Activated T-helper 1 cell treated with anti-CD3 and anti-CD28 coated beads, Interleukin-2, amount 50 U/mL, for 16 hours (primary cell): ENCODE data around the gene PI16.

Experiments
- DNase-seq, 2 donors: peaks; one replicate each; pipeline ENCODE4 v3.0.0-alpha.2; 2020; ENCODE audit warnings: low read depth in 1 of 2, low spot score in 1 of 2

Gene PI16

DNA sequence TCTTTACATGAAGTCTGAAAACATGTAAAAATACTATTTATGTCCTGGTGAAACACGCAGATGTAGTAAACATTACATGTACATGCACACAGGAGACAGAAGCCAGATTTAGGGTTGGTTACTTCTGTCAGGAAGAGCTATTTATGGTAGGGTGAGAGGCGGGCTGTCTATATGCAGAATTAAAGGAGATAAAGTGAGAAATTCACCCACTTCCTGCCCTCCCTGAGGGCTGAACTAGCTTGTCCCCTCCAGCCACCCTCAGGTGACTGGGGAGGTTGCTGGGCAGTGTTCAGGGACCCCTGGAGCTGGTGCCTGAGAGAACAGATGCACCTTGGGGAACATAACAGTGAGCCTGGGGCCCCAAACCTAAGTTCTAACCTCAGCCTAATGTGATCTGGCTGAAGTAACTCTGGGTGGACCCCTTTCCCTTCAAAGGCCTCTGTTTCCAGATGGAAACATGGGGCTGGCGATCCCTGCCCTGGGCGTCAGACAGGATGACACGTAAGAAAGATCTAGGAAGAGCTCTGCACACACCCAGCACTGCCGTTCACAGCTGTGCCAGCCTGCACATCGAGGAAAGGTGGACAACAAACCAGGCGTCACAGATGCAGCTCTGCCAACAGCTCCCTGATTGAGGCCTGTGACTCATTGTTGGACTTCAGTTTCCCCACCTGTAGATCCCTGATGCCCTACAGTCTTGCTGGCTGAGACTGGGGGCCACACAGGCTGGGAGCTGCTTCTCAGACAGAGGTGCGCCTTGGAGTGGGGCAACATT lies 1.3 kb downstream of the PI16 start:
- no peak for DNase-seq

DNA sequence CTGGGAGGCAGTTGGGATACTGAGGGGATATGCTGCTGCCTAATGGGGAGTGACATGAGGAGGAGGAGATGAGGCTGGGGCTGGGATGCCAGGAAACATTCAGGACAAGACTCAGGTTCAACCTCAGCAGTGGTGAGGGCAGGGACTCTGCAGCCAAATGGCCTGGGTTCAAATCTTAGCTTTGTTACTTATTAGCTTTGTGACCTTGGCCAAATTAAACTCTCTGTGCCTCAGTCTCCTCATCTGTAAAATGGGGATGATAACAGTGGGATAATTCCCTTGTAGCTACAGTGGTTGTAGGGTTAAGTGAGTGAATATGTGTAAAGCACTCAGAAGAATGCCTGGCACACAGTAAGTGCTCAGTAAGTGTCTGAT lies 1.9 kb downstream of the PI16 start:
- DNase-seq, result no peak

DNA sequence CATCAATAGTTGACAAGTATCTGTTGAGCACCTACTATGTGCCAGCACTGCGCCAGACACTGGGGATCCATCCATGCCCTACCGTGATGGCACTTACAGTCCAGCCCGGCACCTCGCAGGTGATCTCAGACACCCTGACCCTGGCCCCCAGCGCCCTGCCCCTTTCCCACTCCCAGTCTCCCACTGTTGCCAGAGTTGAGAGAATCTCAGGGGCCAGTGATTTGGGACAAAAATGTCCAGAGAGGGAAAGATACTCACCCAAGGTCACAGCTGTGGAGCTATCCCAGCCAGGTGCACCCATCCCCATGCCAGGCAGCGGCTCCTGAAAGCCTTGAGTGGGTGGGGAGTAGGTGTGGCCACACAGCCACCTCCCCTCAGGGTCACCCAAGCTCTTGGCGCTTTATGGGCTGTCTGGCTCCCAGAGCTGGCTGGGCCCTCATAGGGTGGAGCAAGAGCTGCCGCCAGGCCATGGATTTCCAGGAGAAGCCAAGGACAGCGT lies 3.3 kb downstream of the PI16 start:
- DNase-seq, result no peak

DNA sequence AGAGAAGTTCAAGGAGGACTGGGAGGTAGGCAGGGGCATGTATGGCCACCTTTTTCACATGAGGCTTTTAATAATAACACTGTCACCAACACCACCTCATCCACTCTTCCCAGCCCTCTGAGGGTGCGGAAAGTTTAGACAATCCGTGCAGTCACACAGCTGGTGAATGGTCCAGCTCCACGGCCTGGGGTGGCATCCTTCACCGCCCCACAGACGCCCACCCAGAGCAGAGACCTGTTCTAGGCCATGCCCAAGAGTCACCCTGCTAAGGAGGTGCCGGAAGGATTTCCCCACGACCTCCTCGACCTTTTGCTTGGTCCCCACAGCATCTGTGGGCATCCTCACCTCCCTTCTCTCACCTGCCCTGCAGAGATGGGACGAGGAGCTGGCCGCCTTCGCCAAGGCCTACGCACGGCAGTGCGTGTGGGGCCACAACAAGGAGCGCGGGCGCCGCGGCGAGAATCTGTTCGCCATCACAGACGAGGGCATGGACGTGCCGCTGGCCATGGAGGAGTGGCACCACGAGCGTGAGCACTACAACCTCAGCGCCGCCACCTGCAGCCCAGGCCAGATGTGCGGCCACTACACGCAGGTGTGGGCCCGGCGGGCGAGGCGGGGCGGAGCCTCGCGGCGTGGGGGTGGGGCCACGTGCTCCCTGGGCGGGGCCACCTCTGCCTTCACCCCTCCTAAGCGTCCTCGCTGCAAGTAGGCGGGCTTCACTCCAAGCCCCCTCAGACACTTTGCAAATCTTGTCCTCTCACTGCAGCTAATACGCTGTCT lies 4.4 kb downstream of the PI16 start:
- DNase-seq, result no peak

DNA sequence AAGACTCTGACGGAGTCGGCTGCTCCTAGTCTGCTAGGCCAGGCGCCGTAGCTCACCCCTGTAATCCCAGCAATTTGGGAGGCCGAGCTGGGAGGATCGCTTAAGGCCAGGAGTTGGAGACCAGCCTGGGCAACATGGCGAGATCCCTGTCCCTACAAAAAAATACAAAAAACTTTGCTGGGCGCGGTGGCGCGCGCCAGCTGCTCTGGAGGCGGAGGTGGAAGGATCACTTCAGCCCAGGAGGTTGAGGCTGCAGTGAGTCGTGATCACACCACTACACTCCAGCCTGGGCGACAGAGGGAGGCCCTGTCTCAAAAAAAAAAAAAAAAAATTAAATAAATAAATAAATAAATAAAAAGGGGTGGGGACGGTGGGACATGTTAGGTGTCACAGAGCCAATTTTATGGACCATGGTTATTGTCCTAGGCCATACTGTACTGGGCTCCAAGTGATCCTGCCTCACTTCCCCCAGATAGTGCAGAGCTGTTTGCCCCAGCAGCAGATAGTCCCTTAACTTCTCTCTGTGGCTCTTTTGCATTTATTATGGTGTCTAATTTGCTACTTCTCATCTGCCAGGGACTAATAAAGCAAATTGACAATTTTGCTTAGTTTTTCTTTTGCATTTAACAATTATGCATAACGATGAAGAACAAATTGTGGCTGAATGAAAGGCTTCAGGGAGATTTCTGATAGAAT lies 5.2 kb downstream of the PI16 start:
- no peak for DNase-seq

DNA sequence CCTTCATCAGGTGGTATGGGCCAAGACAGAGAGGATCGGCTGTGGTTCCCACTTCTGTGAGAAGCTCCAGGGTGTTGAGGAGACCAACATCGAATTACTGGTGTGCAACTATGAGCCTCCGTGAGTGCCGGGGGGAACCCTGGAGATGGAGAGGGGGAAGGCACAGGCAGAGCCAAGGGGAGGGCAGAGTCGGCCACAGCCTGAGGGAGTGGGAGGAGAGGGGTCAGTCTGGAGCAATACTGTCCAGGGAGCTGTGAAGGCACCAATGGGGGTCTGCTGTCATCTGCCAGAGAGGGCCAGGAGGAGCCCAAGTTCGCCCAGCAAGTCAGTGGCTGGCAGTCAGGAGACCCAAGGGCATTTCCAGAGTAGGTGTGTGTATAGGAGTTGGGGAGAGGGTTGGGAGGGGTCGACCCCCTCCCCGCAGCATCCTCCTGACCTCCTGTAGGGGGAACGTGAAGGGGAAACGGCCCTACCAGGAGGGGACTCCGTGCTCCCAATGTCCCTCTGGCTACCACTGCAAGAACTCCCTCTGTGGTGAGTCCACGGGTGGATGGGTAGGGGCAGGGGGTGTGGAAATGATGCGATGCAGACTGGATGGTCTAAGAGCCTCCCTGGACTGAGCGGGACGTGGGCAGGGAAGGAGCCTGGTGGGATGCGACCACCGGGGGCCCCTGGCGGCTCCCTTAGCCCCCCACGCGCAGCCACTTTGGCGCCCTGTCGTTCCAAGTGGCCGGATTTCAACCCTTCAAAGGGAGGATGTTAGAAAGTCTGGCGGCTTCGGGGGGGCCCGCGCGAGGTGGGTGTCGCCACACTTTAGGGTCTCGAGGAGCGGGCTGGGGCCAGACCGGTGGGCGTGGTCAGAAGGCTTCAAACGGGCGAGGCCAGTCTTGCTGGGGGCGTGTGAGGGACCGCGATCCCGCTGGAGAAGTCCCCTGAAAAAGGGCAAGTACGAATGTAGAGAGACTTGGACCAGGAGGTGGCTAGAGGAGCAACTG lies 7.2 kb downstream of the PI16 start:
- no peak for DNase-seq

DNA sequence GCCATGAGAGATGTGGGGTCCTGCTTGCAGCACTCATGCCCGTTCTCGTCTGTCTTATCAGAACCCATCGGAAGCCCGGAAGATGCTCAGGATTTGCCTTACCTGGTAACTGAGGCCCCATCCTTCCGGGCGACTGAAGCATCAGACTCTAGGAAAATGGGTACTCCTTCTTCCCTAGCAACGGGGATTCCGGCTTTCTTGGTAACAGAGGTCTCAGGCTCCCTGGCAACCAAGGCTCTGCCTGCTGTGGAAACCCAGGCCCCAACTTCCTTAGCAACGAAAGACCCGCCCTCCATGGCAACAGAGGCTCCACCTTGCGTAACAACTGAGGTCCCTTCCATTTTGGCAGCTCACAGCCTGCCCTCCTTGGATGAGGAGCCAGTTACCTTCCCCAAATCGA lies 8.3 kb downstream of the PI16 start:
- DNase-seq, result peak; percentile 55

DNA sequence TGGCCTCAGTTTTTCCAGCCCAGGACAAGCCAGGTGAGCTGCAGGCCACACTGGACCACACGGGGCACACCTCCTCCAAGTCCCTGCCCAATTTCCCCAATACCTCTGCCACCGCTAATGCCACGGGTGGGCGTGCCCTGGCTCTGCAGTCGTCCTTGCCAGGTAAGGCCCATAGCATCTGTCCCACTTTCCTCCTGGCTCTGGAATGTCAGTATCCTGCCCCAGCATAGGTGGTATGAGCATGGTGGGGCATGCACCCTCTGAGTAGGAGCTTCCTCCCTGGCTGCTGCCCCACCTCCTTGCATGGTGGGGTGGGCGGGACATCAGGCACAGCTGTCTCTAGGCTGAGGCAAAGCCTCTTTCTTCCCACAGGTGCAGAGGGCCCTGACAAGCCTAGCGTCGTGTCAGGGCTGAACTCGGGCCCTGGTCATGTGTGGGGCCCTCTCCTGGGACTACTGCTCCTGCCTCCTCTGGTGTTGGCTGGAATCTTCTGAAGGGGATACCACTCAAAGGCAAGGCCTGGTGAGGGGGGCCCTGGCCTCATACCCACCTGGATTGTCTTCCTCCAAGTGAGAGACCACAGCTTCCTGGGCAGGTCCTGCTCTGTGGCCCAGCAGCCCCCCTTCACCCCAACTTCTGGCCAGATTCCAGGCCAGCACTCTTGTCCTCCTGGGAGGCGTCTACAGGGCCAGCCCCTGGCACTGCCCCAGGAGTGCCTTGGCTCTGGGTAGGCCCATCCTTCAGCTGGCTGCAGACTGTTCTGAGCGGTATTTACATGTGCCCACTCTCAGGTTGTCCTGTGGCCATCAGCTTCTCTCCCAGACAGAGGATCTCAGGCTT lies 9.1 kb downstream of the PI16 start:
- DNase-seq, result no peak

DNA sequence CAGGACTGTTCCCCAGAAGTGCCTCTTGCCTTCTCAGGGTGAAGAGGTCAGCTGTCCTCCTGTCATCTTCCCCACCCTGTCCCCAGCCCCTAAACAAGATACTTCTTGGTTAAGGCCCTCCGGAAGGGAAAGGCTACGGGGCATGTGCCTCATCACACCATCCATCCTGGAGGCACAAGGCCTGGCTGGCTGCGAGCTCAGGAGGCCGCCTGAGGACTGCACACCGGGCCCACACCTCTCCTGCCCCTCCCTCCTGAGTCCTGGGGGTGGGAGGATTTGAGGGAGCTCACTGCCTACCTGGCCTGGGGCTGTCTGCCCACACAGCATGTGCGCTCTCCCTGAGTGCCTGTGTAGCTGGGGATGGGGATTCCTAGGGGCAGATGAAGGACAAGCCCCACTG lies 9.8 kb downstream of the PI16 start:
- DNase-seq, result no peak

DNA sequence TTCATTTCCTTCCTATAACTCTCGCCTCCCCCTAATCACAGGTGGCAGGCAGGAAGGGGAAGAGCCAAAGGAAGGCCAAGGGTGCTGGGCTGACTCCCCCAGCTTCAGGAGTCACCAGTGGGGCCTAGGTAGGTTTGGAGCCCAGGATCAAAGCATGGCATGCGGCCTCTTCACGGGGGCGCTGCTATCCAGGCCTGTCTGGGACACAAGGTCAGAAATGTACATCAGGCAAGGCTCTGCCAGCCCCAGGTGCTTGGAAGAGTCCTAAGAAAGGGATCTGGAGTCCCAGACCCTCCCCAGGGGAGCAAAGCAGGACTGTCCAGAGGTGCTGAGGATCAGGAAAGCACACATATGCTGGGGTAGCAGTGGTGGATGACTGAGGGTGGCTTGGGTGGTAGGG lies 10.4 kb downstream of the PI16 start:
- DNase-seq, result no peak

DNA sequence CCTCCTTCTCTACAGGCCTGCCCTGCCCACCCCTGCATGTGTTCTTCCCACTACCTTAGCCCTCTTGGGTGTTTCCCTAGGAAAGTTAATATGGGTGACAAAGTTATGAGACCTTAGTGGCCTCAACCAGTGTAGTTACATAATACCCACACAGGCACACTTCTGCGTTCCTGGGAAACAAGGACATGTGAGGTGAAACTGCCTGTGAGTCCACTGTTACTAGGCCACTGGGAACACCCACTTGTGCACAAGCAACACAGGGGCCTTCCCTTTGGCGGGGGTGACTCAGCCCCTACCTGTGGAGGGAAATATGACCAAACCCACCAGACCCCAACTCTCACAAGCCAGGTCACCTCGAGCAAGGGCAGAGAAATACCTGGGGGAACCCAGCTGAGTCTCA lies 12.8 kb downstream of the PI16 start:
- no peak for DNase-seq

DNA sequence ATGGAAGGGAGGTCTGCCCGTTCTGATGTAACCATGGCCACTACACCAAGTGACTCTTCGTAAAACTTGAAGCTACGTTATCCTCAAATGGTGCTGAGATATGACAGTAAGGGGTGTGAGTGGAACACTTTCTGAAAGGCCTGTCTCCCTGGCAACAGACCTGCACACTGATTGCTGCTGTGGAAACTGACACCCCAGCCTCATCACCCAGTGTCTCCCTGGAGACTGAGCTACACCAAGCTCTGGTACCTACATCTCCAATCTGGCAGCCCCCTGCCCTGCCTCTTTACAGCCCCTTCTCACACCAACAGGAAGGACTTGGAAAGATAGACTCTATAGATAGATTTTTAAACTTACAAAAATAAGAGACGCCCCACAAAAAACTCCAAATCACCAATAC lies 13.2 kb downstream of the PI16 start:
- no peak for DNase-seq

DNA sequence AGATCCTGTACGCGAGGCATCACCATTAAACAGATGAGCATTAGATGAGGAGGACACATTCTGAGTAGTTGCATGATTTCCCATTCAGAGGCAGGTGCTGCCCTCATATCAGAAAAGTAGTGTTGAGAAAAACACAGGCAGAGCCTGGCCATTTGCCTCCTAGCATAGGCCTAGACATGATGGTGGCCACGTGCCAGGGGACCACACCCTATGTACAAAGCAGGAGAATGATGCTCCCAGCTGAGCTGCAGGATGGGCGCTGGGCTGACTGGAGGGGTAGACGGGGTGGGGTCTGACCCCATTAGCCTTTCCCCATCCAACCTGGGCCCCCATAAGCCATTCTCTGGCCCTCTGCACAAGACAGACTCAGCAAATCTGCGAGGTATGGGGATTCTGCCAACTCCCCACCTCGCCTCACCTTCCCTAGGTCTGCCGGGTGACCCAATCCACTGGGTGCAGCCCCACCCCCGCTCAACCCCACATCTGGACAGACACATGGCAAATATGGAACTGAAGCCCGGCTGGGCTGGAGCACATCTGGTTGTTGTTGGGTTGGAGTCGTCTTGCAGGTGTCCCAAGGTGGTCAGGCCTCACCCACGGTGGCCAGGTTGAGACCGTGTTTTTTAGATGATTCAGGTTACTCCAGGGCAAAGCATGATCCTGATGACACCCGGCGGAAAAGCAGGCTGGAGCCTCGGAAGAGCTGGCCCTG lies 13.9 kb downstream of the PI16 start:
- no peak for DNase-seq

DNA sequence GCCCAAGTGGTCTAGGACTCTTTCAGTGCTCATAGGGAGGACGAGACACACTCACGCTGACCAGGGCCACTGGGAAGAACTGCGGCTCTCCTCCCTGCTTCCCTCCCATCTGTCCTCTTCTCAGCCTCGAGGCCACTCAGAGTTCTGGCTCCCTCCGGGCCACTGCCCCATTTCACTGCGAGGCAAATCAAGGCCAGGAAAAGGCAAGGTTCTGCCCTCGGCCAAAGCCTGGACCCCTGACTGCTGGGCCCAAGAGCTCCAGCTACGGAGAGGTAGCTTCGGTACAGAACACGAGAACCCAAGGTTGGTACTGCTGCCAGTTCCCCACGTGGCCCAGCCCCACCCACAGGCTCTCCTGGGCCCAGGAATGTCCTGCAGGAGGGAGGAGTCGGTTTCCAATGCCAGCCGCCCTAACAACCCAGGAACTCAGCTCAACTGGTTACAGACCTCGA lies 14.7 kb downstream of the PI16 start:
- DNase-seq, result no peak

DNA sequence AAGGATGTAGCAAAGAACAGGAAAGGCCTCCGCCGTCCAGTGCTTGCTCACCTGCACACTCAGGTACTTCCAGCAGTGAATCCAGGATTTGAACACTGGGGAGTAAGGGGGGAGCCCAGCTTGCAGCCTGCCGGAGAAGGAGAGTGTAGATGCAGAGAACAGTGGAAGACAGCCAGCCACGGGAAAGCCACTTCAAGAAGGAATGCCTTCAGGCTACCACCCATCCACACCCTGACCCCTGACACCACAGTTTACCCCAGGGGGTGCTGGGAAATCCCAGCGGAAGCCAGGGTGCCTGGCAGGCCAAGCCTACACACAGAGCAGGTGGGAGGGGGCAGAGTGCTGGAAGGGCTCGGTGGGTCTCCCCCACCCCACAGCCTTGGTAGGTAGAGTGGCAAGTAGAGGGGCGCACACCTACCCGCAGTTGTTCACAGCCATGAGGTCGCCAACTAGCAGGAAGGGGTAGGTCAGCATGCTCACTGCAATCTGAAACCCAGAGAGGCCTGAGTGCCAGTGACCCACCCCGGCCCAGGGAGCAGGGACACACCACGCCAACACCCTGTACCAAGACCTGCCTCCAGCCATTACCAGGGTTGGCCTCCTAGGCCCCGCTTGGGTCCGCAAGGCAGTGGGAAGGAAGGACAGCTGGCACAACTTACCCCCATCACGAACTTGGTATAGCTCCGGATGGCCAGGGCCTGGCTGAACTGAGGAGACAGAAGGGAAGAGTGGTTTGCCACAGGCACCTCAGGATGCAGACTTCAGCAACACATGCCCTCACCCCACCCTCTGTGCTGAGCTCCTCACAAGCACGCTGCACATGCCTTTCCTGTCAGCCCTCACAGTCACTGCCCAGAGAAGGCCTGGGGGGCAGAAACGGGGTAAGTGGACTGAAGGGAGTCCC lies 15.7 kb downstream of the PI16 start:
- DNase-seq, result no peak

DNA sequence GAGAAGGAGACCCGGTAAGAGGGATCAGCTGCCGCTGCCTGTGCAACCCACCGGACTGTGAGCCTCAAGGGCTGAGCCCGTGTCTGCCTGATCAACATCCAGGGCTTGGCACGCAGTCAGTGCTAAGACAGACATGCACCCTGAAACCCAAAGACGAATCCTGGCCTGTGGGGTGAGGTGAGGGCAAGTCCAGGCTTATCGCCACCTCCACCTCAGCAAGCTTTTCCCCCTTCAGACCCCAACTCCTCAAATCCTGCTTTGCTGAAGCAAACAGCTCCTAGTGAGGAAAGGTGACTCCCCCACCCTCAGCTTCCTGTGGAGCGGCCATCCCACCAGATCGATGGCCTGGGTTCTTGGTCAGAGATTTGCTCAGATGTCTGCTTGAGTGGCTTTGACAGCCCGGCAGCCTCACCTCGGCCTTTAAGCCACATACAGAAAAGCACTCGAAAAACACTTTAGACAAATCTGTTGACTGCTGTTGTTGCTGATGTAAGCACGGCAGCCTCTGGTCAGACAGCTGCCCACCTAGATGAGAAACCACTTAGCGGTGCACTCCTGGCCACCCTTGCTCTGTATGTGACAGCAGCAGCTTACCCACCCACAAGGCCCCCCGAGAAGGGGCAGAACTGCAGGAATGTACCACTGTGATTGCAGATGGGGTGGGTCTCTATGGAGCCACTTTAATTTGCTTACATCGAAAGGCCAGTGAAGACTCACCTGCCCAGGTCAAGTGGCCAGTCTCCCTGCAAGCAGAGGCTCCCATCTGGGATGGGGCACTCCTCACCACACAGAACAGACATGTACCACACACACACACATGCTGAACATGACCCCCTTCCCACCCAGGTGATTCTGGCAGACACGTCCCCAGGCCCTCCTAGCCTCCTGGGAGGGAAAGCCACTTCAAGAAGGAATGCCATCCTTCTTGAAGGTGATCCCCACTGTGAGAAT lies 16.6 kb downstream of the PI16 start:
- DNase-seq, result no peak
